Measurements from ENCODE around the gene KLHL18.

GRCh38 chr3:47295976-47296375 is 13.2 kb downstream of the KLHL18 start:
- no peak for TF ChIP-seq POLR2A (IDR thresholded peaks at IDR 0.05)
- no peak for TF ChIP-seq CTCF (IDR thresholded peaks at IDR 0.05)
